OCI-M1 (cell line): ENCODE measurements around the gene SP3.

Experiments
- DNase-seq: peaks from one replicate; lab custom pipeline; 2025; lab: John Stamatoyannopoulos, UW

The SP3 gene

DNA sequence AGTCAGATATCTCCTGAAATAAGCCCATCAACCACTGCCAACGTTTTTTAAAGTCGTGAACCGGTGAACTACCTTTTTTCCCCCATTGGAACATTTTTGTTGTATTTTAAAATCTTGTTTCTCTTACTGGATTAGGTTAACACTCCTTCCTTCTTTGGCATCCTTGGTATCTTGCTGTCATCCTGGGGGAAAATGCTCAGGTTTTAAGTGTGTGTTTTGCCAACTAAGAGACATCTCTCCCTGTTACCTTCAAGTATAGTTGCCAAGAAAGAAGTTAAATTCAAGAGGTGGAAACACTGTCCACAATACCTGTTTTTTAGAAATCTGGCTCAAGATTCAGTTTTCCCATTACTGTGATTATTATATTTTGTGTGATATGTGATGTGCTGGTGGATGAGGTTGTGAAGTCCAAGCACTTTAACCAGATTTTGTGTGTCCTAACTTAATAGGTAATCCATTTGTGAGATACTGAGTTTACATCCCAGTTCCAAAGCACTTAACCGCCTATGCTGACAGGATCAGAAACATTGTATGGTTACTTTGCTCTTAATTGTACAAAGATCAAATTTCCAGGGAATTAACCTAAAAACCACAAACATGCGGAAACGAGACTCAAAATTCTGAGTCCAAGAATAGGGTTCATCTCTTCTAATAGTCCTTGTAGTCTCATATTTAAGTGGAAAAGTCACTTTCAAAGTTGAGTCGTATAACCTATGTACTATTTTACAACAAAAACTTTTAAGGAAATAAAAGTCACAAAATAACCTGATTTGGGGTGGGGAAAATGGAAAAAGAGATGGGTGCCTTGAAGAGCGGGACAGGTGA, 1.3 kb upstream of the SP3 start:
- no peak for DNase-seq

DNA sequence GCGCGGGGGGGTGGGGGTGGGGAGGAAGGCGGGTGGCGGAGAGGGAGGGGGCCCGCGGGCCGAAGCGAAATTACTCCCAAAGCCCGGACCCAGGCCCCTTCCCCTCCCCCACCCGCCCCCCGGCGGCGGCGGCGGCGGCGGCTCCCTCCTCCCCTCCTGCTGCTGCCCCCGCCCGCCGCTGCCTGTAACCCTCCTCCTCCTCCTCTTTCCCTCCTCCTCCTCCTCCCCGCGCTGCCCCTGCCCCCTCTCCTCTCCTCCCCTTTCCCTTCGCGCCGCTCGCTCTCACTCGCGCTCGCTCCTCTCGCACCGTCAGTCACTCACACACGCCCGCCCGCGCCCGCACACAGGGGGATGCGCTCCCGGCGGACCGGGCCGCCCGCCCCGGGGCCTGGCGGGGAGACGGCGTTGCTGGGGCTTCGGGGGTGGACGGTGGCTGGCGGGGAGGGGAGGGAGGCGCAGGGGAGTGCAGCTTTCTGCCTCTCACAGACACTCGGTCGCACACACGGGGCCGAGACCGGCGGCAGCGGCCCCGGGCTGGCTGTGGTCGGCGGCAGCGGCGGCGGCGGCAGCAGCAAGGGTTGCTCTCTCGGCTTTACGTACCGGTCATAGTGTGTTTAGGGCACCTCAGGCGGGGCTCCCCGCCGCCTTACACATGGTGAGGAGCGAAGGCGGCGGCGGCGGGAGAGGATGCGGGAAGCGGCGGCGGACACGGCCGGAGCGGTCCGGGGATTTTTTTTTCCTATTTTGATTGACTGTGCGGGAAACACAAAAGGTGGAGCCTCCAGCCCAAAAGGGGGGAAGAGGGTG, 405 bp downstream of the SP3 start:
- peak; percentile 86 for DNase-seq

DNA sequence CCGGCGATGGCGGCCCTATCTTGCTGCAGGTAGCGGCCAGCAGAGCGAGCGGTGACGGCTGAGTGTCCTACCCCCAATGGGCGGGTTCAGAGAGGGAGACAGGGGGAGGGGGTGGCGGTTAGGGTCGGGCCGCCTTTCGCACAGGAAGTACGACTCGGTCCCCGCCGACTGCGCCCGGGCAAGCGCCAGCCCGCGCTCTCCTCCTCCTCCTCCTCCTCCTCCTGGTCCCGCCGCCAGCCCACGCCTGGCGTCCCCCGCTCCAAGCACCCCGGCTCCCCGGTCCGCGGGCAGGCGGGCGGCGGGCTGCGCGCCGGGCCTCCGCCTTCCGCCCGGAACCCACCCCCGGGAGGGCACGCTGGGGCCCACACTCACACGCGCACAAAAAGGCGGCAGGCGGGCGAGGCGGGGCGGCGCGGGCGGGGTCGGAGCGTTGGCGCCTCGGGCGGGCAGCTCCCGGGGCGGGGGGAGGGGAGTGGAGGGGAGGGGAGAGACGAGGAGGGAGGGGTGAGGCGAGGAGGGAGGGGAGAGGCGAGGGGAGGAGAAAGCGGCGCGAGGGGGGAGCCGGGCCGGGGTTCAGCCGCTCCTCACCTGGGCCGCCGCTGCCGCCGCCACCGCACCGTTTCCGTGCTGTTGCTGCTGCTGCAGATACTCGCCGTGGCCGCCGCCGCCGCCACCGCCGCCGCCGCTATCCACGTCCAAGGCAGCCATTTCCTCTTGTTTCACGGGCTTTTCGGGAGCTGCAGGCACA, 1.2 kb downstream of the SP3 start:
- DNase-seq, result peak; percentile 94

DNA sequence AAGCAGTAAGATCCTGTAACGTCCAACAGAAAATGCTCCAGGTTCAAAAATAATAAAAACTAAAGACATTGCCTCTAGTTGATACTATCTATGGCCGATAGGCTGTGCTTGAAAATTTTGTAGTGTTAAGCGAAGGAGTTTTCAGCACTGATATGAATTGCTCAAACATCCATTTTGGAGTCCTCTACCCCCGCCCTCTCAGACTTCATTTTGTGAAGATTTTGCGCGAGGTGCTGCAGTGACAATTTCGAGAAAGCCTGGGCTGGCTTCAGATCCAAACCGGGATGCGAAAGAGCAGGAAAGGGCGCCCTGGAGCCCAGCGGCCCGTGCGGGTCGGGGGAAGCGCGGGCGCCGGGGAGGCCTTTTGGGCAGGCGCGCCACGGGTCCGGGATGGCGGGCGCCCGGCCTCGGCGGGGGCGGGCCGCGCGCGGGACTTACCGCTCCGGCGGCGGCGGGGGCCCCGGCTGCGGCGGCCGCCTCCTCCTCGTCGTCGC, 1.8 kb downstream of the SP3 start:
- DNase-seq, result peak; percentile 79

DNA sequence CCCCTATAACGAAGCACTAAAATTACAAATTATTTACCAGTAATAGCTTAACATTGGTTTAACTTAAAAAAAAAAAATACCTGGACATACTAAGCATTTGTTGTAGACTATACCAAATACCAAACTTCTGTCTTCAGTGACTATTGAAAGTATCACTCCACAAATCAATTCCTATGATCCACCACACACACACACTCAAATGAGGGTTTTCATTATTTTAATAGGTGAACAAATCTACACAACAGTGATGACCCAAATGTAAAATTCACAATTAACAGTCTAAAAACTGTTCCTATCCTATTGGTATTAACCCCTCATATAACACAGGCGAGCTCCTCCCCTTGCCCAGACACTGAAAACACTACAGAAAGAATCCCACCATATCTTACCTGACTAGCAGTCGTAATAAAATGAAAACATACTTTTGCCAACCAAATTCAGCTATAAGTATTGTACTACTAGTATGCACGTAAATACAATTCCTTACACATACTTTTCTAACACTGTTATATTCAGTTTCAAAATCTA, 2.5 kb downstream of the SP3 start:
- peak; percentile 46 for DNase-seq

DNA sequence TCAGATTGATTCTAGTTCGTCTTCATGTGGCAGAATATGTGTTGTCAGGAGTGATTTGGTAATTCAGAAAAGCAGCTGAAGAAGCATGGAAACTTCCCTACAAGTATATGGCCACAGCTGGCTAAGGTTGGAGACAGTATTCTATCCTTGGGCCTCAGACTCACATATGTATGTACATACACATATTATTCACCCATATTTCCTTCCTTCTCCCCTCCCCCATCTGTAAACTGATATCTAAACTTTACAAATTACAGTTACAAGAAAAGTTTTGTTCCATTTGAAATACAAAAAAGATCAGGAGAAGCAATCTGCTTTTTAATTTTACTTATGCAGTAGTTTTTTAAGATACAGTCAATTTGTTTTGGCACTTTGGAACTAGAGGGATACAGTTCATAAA, 3.1 kb downstream of the SP3 start:
- peak; percentile 42 for DNase-seq

DNA sequence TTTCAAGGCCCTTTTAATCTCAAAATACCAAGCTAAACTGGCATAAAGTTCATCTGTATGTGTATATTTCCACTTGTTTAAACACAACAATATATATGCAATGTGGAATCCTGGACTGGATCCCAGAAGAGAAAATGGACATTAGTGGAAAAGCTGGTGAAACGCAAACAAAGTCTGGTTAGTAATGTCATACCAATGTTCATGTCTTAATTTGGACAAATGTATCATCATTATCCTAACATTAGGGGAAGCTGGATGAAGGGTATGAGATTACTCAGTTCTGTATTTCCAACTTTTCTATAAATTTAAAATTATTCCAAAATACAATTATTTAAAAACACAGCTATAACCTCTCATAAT, 3.8 kb downstream of the SP3 start:
- DNase-seq, result peak; percentile 20

DNA sequence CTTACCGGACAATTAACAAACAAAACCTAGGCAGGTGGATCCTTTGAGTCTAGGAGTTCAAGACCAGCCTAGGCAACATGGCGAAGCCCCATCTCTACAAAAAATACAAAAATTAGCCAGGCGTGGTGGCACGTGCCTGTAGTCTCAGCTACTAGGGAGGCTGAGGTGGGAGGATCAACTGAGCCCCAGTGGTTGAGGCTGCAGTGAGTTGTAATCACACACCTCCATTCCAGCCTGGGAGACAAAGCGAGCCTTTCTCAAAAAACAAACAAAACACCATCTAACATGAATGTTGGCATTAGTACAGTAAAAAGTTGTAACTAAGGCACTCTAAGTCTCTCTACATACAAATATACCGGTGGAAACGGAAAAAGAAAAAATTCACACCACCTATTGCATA, 5.3 kb downstream of the SP3 start:
- DNase-seq, result no peak

DNA sequence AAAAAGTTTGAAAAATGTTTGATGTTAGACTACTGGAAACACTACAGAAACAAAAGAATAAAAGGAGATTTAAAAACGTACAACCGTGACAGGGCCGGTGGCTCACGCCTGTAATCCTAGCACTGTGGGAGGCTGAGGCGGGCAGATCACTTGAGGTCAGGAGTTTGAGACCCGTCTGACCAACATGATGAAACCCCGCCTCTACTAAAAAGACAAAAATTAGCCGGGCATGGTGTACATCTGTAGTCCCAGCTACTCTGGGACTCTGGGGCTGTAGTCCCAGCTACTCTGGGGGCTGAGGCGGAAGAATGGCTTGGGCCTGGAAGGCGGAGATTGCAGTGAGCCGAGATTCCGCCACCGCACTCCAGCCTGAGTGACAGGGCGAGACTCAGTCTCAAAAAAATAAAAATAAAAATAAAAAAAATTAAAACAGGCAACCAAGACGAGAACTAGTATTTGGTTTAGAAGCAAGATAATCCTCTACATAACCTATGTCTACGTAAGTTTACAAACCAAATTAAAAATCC, 5.8 kb downstream of the SP3 start:
- no peak for DNase-seq

DNA sequence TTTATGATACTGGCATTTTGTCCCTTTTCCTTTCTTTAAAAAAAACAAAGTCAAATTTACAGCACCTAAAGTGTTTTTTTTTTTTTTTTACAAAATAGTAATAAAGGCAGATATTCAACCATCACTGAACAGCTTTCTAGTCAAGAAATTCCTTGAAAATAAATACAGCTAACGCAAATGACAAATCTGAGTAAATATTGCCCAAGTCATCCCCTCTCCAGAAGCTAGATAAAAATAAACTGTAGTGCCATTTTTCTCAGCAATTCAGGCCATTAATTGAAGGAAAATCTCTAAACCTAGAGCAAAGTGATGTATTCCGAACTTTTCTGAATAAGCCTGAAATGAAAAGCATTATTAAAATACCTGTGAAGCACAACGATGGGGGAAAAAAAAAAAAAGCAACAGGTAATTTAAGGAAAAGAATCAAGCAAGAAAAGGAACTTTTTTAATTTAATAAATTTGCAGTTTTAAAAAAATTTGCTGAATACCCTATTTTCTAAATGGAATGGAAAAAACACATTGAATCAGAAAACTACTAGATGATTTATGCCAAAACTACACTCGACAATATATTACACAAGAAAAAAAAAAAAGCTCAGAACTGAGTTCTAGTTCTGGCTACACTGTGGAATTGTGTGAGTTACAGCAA, 6.9 kb downstream of the SP3 start:
- DNase-seq, result no peak

DNA sequence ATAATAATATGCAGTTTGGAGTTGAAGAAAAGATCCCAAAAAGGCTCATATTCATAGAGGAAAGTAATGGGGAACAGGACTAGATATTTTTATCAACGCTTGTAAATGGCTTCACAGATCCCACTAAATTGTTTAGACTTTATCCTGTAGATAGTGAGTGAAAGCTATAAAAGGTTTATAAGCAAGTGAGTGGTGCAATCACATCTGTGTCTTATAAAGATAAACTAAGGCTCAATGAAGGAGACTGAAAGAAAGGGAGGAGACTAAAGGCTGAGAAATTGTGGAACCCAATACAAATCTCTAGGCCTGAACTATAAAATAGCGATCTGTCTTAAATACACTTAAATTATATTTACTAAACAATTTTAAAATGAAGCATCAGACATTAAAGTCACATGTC, 7.7 kb downstream of the SP3 start:
- DNase-seq, result no peak

DNA sequence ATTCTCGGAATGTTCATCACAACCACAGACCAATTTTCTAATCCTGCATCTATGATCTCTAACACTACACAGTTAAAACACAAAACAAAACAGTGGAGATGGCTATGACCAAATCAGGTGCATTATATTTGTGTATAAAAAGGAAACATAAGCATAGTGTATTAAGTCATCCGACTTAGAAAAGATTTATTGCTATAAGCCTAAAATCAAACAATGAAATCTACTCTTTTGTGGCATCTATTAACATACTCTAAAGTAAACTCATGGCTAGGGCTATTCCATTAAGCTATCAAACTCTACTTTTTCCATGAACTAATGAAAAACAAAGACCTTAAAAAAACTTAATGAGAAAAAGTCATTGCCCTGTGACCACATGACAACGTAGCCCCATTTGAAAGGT, 8.7 kb downstream of the SP3 start:
- no peak for DNase-seq

DNA sequence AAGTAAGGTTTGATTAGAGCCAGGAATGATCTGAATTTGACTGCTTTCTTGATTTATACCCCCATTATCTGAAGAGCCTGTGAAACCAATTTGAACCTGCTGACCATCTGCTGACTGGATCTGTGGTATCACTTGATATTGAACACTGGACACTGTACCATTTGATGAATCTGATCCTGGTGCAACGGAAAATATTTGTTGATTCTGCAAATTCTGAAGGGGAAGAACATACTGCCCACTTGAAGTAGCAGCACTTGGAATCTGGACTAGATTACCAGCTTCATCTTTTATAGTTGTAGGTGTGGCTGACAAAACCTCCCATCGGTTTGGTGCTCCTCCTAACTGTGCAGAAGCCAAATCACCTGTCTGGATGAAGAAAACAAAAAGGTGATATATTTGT, 9.3 kb downstream of the SP3 start:
- no peak for DNase-seq

DNA sequence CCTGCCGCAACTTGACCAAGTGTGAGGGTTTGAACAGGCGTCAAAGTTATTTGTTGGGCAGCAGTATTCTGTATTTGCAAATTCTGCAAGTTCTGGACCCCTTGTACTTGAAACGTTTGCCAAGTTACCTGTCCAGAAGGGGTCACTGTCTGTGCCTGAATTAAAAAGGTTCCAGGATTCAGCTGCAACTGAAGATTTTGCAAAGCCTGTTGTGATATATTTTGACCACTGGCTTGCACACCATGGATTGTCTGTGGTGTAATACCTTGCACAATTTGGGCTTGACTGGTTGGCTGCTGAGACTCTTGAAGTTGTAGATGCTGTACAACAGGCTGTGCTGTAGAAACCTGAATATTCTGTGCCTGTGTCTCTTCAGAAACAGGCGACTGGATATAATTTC, 10.2 kb downstream of the SP3 start:
- no peak for DNase-seq

DNA sequence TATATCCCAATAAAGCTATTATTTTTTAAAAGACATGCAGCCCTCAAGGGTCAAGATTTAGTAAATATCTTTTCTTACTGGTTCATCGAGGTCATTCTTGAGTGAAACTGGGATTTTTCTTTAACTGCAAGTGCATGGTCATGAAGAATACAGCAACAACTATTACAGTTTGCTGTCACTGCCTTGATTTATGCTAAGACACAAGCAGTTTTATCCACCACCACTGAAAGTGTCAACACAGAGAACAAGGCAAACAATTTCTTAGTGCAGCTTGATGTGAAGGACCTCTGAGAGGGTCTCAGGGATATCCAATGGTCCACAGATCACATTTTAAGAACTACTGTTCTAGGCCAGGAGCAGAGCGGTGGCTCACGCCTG, 12.1 kb downstream of the SP3 start:
- no peak for DNase-seq

DNA sequence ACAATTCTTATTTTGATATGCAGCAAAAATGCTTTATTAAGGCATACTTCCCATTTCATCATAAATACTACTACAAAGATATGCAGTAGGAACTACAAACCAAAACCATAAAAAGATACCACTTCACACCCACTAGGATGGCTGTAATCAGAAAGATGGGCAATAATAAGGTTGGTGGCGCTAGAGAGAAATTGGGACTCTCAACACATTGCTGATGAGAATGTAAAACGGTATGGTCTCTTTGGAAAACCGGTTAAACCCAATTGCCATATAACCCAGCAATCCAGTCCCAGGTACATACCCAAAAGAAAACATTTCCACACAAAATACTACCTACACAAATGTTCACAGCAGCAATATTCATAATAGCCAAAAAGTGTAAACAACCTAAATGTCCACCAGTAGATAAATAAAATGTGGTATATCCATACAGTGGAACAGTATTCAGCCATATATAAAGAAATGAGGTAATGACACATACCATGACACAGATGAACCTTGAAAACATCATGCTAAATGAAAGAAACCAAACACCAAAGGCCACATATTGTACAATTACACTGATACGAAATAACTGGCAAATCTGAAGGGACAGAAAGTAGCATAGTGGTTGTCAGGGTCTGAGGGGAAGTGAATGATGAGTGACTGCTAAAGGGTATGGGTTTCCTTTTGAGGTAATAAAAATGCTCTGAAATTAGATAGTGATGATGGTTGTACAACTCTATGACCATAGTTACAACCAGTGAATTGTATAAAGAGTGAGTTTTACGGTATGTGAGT, 12.7 kb downstream of the SP3 start:
- DNase-seq, result peak; percentile 55

DNA sequence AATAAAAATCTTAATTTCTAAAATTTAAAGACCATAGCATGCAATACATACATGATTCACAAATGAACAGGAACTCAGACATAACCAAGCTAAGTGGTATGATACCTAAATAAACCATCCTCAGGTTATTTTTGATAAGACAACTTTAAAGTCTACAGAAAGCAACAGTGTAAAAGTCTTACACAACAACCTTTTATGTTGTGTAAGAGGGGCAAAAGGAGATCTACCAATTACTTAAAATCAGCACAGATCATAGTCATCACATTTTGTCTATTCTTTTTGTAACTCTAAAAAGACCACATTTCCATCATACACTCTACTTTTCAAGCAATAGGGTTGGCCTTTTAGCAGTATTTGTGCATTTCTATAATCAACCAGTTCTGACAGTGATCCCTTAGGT, 16.3 kb downstream of the SP3 start:
- no peak for DNase-seq

DNA sequence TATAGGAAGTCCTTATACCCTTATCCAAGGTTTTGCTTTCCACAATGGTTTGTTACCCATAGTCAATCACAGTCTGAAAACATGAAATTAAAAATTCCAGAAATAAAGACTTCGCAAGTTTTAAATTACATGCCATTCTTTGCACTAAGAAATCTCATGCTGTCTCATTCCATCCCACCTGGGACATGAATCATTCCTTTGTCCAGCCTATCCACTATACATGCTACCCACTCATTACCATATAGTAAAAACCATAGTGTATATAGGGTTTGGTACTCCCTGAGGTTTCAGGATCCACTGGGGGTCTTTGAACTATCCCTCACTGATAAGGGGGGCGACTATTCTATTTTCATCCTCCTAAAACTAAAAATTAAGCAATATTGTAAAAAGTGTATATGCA, 17.0 kb downstream of the SP3 start:
- no peak for DNase-seq

DNA sequence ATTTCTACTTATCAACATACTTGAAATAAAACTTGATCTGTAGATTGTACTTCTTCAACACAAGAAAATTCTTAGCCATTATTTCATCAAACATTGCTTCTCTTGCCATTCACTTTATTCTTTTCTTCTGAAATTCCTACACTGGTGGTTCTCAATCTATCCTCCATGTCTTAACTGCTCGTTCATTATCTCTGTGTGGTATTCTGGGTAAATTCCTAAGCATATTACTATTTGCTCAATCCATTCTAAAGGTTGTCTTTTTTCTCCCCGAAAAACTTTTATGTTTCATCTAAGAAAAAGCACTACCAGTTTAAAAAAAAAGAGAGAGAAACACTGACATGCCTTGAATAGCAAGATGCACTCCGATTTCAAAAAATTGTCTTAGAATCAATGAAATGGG, 18.0 kb downstream of the SP3 start:
- DNase-seq, result no peak

DNA sequence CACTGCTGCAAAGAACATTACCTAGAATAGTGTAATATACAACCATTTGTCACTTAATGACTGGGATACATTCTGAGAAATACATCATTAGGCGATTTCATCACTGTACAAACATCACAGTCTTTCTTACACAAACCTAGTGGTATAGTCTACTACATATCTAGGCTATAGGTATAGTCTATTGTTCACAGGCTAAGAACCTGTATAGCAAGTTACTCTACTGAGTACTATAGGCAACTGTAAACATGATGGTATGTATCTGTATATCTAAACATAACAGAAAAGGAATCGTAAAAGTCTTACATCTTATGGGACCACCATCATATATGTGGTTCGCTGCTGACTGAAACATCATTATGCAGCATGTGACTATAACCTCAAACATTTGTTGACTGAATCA, 21.4 kb downstream of the SP3 start:
- no peak for DNase-seq
